WTC11 (cell line): Measurements from ENCODE around the gene ERBB4. TPM values are rescaled to one million over a fixed set of nuclear protein-coding genes. Genes with fewer than 3 reads are reported as not detected.

Experiments used
- ATAC-seq: fragments of 200-7000 bp; cut with Tn5 transposase; 2 replicates; pipeline ENCODE4 v1.10.0; 2021; ENCODE audit warnings: mild to moderate bottlenecking, moderate library complexity
- CTCF ChIA-PET: fragments of 300-600 bp; sonication (Branson Sonifier 250); formaldehyde crosslinking; loops from one replicate; lab custom pipeline; 2021; ENCODE audit warnings: antibody characterized with exemption; lab: Charles Lee
- POLR2A ChIA-PET: fragments of 350-600 bp; sonication (Branson Sonifier 250); formaldehyde crosslinking; loops from one replicate; lab custom pipeline; 2021; ENCODE audit warnings: antibody characterized with exemption; lab: Charles Lee
- DNase-seq: peaks from one replicate; pipeline ENCODE4 v3.0.0; 2021; ENCODE audit warnings: low spot score
- H3K27ac Mint-ChIP-seq: 2 replicates; pipeline ENCODE4 v1.8.0; 2021; ENCODE audit warnings: mixed read lengths
- H3K27me3 Mint-ChIP-seq: 2 replicates; pipeline ENCODE4 v1.8.0; 2021; ENCODE audit warnings: low read depth, mild to moderate bottlenecking, moderate library complexity, mixed read lengths
- H3K36me3 Mint-ChIP-seq: 2 replicates; pipeline ENCODE4 v1.8.0; 2021; ENCODE audit warnings: mixed read lengths
- H3K4me1 Mint-ChIP-seq: 2 replicates; pipeline ENCODE4 v1.8.0; 2022; ENCODE audit warnings: mixed read lengths
- H3K4me3 Mint-ChIP-seq: 2 replicates; pipeline ENCODE4 v1.8.0; 2021; ENCODE audit warnings: mild to moderate bottlenecking, moderate library complexity, mixed read lengths
- H3K9me3 Mint-ChIP-seq: 2 replicates; pipeline ENCODE4 v1.8.0; 2021; ENCODE audit warnings: mixed read lengths
- ATF1 ChIP-seq: sonication (generic); formaldehyde crosslinking; IDR thresholded peaks from 2 replicates; pipeline ENCODE4 v1.8.1; 2023; ENCODE audit warnings: mild to moderate bottlenecking, moderate library complexity, missing genetic modification reagents
- CDX4 ChIP-seq: fragments of 250-450 bp; sonication (Bioruptor Pico); IDR thresholded peaks from 2 replicates; pipeline ENCODE4 v1.9.0; 2021; ENCODE audit warnings: moderate library complexity, mild to moderate bottlenecking, inconsistent platforms, borderline replicate concordance
- EMX1 ChIP-seq: fragments of 250-450 bp; sonication (Bioruptor Pico); IDR thresholded peaks from 2 replicates; pipeline ENCODE4 v1.8.0; 2021; ENCODE audit warnings: mild to moderate bottlenecking
- HMGXB4 ChIP-seq: sonication (generic); formaldehyde crosslinking; IDR thresholded peaks from 2 replicates; pipeline ENCODE4 v1.8.1; 2023; ENCODE audit warnings: mild to moderate bottlenecking, moderate library complexity, missing genetic modification reagents
- IRF2 ChIP-seq: sonication (generic); formaldehyde crosslinking; IDR thresholded peaks from 2 replicates; pipeline ENCODE4 v1.8.0; 2022; ENCODE audit warnings: low read depth, missing genetic modification reagents, borderline replicate concordance
- JAZF1 ChIP-seq: fragments of 250-450 bp; sonication (Bioruptor Pico); IDR thresholded peaks from 2 replicates; pipeline ENCODE4 v1.9.0; 2021; ENCODE audit warnings: moderate library complexity, mild to moderate bottlenecking, inconsistent platforms
- MAX ChIP-seq: sonication (generic); formaldehyde crosslinking; IDR thresholded peaks from 2 replicates; pipeline ENCODE4 v1.8.0; 2022; ENCODE audit warnings: mild to moderate bottlenecking, missing genetic modification reagents
- MLX ChIP-seq: sonication (generic); formaldehyde crosslinking; IDR thresholded peaks from 2 replicates; pipeline ENCODE4 v1.8.1; 2023; ENCODE audit warnings: mild to moderate bottlenecking, missing genetic modification reagents, moderate library complexity
- NFE2L1 ChIP-seq: sonication (generic); formaldehyde crosslinking; IDR thresholded peaks from 2 replicates; pipeline ENCODE4 v1.8.1; 2023; ENCODE audit warnings: missing genetic modification reagents
- NR3C1 ChIP-seq: sonication (generic); formaldehyde crosslinking; conservative IDR thresholded peaks from 2 replicates; pipeline ENCODE4 v1.8.1; 2023; ENCODE audit warnings: low read depth, mild to moderate bottlenecking, missing genetic modification reagents
- PRDM15 ChIP-seq: sonication (generic); formaldehyde crosslinking; IDR thresholded peaks from 2 replicates; pipeline ENCODE4 v1.8.0; 2022; ENCODE audit warnings: missing genetic modification reagents
- PRRX2 ChIP-seq: fragments of 250-450 bp; sonication (Bioruptor Pico); IDR thresholded peaks from 2 replicates; pipeline ENCODE4 v1.8.0; 2021; ENCODE audit warnings: mild to moderate bottlenecking
- TCF7 ChIP-seq: sonication (generic); formaldehyde crosslinking; IDR thresholded peaks from 2 replicates; pipeline ENCODE4 v1.8.0; 2022; ENCODE audit warnings: mild to moderate bottlenecking, low read depth, missing genetic modification reagents, moderate library complexity
- USF1 ChIP-seq: sonication (generic); formaldehyde crosslinking; IDR thresholded peaks from 2 replicates; pipeline ENCODE4 v1.8.0; 2022; ENCODE audit warnings: mild to moderate bottlenecking, missing genetic modification reagents
- ZBTB21 ChIP-seq: sonication (generic); formaldehyde crosslinking; IDR thresholded peaks from 2 replicates; pipeline ENCODE4 v1.8.1; 2023; ENCODE audit warnings: mild to moderate bottlenecking, missing genetic modification reagents, borderline replicate concordance
- ZMAT4 ChIP-seq: fragments of 250-450 bp; sonication (Bioruptor Pico); IDR thresholded peaks from 2 replicates; pipeline ENCODE4 v1.9.0; 2021; ENCODE audit warnings: mild to moderate bottlenecking
- ZNF121 ChIP-seq: sonication (generic); formaldehyde crosslinking; IDR thresholded peaks from 2 replicates; pipeline ENCODE4 v1.8.0; 2023; ENCODE audit warnings: missing genetic modification reagents
- ZNF138 ChIP-seq: sonication (generic); formaldehyde crosslinking; conservative IDR thresholded peaks from 2 replicates; pipeline ENCODE4 v1.8.1; 2022; ENCODE audit warnings: mild to moderate bottlenecking, moderate library complexity, missing genetic modification reagents
- ZNF232 ChIP-seq: sonication (generic); formaldehyde crosslinking; IDR thresholded peaks from 2 replicates; pipeline ENCODE4 v1.8.0; 2022; ENCODE audit warnings: mild to moderate bottlenecking, missing genetic modification reagents
- ZNF396 ChIP-seq: fragments of 250-450 bp; sonication (Bioruptor Pico); IDR thresholded peaks from 2 replicates; pipeline ENCODE4 v1.8.0; 2021; ENCODE audit warnings: mild to moderate bottlenecking, moderate library complexity, borderline replicate concordance
- ZSCAN18 ChIP-seq: fragments of 250-450 bp; sonication (Bioruptor Pico); IDR thresholded peaks from 2 replicates; pipeline ENCODE4 v2.1.2; 2022; ENCODE audit warnings: mild to moderate bottlenecking, moderate library complexity
- total RNA-seq: library from RNA; stranded (reverse); gene quantifications from 3 replicates; pipeline ENCODE4 v1.2.3, GENCODE V29; 2021

The ERBB4 gene
- total RNA-seq, 1 experiment from 2014 or later = 1.6 TPM

GRCh38 chr2:212269005-212269404 is 269.6 kb downstream of the ERBB4 start (continued):
- TF ChIP-seq ZNF138 (no peak), USF1 (no peak)
- TF ChIP-seq, all 79 proteins: peak for 0

- ATAC-seq (no peak), DNase-seq (no peak)
- Mint-ChIP-seq H3K4me1 (no peaks in the 10 kb centered on the region), H3K36me3 (no peaks in the 10 kb centered on the region), H3K27me3 (no peaks in the 10 kb centered on the region), H3K9me3 (no peaks in the 10 kb centered on the region), H3K4me3 (no peak overlapping the region), H3K27ac (no peak overlapping the region)
- CTCF ChIA-PET = no interaction called here
- POLR2A ChIA-PET = no interaction called here
- no peak for TF ChIP-seq ZNF232 (CRISPR knock-in tag)
- TF ChIP-seq ZNF396 (CRISPR knock-in tag) = no peak
- TF ChIP-seq NR3C1 (CRISPR knock-in tag) = no peak
- TF ChIP-seq IRF2 (CRISPR knock-in tag) = no peak
- no peak for TF ChIP-seq ZNF121 (CRISPR knock-in tag)
- no peak for TF ChIP-seq PRDM15 (CRISPR knock-in tag)
- TF ChIP-seq JAZF1 (CRISPR knock-in tag) = no peak
- no peak for TF ChIP-seq MAX (CRISPR knock-in tag)
- TF ChIP-seq ATF1 = no peak
- no peak for TF ChIP-seq USF1
- no peak for TF ChIP-seq TCF7 (CRISPR knock-in tag)
- no peak for TF ChIP-seq PRRX2 (CRISPR knock-in tag)
- no peak for TF ChIP-seq CDX4
- TF ChIP-seq ZMAT4 (CRISPR knock-in tag) = no peak
- no peak for TF ChIP-seq MLX (CRISPR knock-in tag)
- TF ChIP-seq NFE2L1 = no peak
- TF ChIP-seq EMX1 (CRISPR knock-in tag) = no peak
Observed at GRCh38 chr2:212266297-212266696, 272.3 kb downstream of the ERBB4 start.

- ATAC-seq (no peak), DNase-seq (no peak)
- H3K27ac Mint-ChIP-seq = no peak overlapping the region
- no peaks in the 10 kb centered on the region for H3K27me3 Mint-ChIP-seq
- no peaks in the 10 kb centered on the region for H3K36me3 Mint-ChIP-seq
- ChIA-PET CTCF (no interaction called here), POLR2A (no interaction called here)
- H3K4me3 Mint-ChIP-seq = no peak overlapping the region
- no peaks in the 10 kb centered on the region for H3K4me1 Mint-ChIP-seq
- H3K9me3 Mint-ChIP-seq = no peaks in the 10 kb centered on the region
- no peak for TF ChIP-seq ZSCAN18 (CRISPR knock-in tag)
- no peak for TF ChIP-seq ZNF121 (CRISPR knock-in tag)
- no peak for TF ChIP-seq ZBTB21 (CRISPR knock-in tag)
- TF ChIP-seq ZNF232 (CRISPR knock-in tag) = no peak
- TF ChIP-seq MLX (CRISPR knock-in tag) = no peak
- TF ChIP-seq HMGXB4 (CRISPR knock-in tag) = no peak
- no peak for TF ChIP-seq USF1
Observed at GRCh38 chr2:212265777-212266176, 272.8 kb downstream of the ERBB4 start.
